NOMO-1 treated with DMSO at 0.1 percent for 48 hours (cell line): ENCODE measurements around the gene OR4A47.
"Not testable (repeated sequence)": the region's sequence is repeated elsewhere in the genome, so short reads cannot be mapped to it uniquely, and the experiment has no call there.

ENCODE experiments used
- DNase-seq: peaks from one replicate; lab custom pipeline; 2025; ENCODE audit not compliant: unreplicated experiment; lab: John Stamatoyannopoulos, UW

Gene OR4A47, protein sequence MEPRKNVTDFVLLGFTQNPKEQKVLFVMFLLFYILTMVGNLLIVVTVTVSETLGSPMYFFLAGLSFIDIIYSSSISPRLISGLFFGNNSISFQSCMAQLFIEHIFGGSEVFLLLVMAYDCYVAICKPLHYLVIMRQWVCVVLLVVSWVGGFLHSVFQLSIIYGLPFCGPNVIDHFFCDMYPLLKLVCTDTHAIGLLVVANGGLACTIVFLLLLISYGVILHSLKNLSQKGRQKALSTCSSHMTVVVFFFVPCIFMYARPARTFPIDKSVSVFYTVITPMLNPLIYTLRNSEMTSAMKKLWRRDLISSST

GRCh38 chr11:48488493-48488892, at the start of gene OR4A47:
Gene OR4A47, plus strand, starts transcription at chr11:48488793. Its CDS starts 0 bp downstream, at chr11:48488793.
- not testable (repeated sequence) for DNase-seq

DNA sequence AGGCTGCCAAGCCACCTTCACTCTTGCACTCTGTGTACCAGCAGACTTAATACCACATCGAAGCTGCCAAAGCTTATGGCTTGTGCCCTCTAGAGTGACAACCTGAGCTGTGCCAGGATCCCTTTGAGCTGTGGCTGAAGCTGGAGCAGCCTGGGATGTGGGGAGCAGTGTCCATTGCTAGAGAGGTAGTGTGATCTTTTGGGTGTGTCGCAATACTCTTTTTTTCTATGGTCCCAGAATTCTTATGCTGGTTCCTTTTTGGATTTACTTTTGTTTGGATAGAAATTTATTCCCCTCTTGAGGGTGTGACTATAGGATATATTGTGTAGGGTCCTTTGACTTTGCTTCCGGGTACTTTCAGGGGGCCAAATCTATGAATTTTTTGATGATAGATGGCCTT, 32.7 kb upstream of the OR4A47 start:
- DNase-seq = not testable (repeated sequence)

DNA sequence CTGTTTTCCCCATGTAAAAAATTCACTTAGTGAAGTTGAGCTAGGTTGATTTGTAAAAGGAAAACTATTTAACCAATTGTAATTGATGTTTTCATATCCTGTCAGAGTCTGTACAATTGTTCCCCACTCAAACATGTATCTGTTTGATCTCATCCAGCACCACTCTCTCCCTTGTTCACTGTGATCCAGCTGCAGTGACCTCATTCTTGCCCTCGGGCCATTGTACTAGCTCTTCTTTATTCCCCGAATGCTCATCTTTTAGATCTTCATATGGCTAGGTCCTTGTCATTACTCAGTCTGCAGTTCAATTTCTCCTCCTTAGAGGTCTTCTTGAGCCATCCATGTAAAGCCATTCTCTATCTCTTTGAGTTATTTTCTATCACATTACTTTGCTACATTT, 14.6 kb upstream of the OR4A47 start:
- DNase-seq = not testable (repeated sequence)

DNA sequence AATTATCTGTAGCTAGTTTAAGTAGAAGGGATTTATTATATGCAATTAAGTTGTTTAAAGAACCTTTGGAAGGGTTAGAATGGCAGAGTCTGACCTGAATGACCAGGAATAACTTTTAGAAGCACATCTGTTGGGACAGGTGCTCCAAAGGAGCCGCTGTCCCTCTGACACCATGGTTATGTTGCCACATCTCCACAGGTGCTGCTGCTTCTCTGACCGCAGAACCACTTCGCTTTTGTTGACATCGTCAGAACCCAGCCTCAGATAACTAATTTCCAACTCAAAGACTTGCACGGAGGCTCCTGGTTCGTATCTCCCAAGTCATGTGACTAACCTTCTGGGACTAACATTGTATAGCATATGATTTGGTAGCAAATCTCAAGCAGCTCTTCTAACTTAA, 13.9 kb upstream of the OR4A47 start:
- DNase-seq = not testable (repeated sequence)

DNA sequence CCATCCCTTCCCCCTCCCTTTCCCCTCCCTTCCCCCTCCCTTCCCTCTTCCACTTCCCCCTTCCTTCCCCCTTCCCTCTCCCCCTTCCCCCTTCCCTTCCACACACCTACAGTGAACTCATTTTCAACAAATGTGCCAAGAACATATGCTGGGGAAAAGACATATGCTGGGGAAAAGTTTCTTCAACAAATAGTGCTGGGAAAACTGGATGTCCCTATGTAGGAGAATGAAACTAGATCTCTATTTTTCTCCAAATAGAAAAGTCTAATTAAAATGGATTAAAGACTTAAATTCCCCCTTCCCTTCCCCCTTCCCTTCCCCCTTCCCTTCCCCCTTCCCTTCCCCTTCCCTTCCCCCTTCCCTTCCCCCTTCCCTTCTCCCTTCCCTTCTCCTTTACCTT, 17.6 kb downstream of the OR4A47 start:
- not testable (repeated sequence) for DNase-seq

DNA sequence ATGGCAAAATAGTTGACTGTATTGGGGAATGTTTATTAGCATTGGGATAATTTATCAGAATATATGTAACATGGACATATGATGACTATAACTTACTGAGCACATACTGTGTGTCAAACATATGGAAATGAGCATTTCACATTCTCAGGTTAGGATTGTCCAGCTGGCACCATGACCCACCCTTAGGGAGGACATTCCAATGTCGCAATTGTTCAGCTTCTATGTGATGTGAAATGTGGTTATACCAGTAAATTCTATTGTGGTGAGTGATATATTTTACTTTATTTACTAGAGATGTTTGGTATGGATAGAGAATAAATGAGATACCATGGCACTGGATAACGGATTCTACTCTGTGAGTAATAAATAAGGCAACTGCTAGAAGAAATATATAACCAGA, 50.4 kb downstream of the OR4A47 start:
- no peak for DNase-seq
